Cardiac muscle cell (in vitro differentiated cells and primary cell): ENCODE data around the gene ATP5PO. TPM values are rescaled to one million over a fixed set of nuclear protein-coding genes. Genes with fewer than 3 reads are reported as not detected.

Experiments
- DNase-seq, 2 donors: peaks; one replicate each; pipeline versions ENCODE4 v3.0.0 to v3.0.0-alpha.2; 2010 to 2017; ENCODE audit warnings: low read depth in 1 of 2, low spot score in 1 of 2
- H3K27ac ChIP-seq: fragments of 200-600 bp; sonication (generic); 2 replicates; pipeline ENCODE4 v1.5.1; 2016
- H3K27me3 ChIP-seq: fragments of 200-600 bp; sonication (generic); 2 replicates; pipeline ENCODE4 v1.6.0; 2016; ENCODE audit warnings: control low read depth
- H3K36me3 ChIP-seq: fragments of 200-600 bp; sonication (generic); 2 replicates; pipeline ENCODE4 v1.5.1; 2016; ENCODE audit warnings: control low read depth
- H3K4me1 ChIP-seq: fragments of 200-600 bp; sonication (generic); 2 replicates; pipeline ENCODE4 v1.8.1; 2017; ENCODE audit warnings: low read depth, mild to moderate bottlenecking, mixed run types
- H3K4me3 ChIP-seq: fragments of 200-600 bp; sonication (generic); 2 replicates; pipeline ENCODE4 v1.5.1; 2016; ENCODE audit warnings: mild to moderate bottlenecking
- H3K9me3 ChIP-seq: fragments of 200-600 bp; sonication (generic); 2 replicates; pipeline ENCODE4 v1.5.1; 2017; ENCODE audit warnings: low read depth, mild to moderate bottlenecking, control low read depth
- polyA plus RNA-seq: library from polyadenylated mRNA; unstranded; fragments of >200 nt; fragmentation: Nextera tagmentation; extraction: Ambion mirVana; gene quantifications from 2 replicates; pipeline ENCODE4 v1.2.1, GENCODE V29; 2016
- total RNA-seq: library from RNA; depleted of rRNA; stranded (reverse); fragments of >200 nt; gene quantifications from 2 replicates; pipeline ENCODE4 v1.2.3, GENCODE V29; 2016
- TF ChIP-seq, protein P1 (sequence below): IDR thresholded peaks from 2 replicates; pipeline ENCODE4 v1.5.1; 2012; ENCODE audit warnings: low read depth, mild to moderate bottlenecking, low read length

The ATP5PO gene
- total and polyA plus RNA-seq, 2 experiments from 2014 or later, result 251 to 1,053 TPM

DNA sequence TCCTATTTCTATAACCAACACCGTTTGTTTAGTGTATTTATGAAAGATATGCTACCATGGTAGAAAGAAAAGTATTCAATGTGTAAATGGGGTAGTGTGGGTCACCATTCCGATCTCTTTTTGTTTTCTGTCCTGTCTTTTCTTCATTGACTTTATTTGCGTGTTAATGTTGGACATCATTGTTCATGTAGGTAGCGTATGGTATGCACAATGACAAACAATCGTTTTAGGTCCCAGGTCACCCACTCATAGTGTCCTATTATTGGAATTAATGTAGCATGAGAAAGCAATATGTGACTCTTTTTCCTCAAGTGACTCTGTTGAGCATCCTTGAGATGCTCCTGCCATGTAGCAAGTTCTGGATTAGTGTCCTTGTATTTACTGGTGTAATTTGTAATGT, 25.4 kb downstream of the ATP5PO start:
- TF ChIP-seq, protein P1, sequence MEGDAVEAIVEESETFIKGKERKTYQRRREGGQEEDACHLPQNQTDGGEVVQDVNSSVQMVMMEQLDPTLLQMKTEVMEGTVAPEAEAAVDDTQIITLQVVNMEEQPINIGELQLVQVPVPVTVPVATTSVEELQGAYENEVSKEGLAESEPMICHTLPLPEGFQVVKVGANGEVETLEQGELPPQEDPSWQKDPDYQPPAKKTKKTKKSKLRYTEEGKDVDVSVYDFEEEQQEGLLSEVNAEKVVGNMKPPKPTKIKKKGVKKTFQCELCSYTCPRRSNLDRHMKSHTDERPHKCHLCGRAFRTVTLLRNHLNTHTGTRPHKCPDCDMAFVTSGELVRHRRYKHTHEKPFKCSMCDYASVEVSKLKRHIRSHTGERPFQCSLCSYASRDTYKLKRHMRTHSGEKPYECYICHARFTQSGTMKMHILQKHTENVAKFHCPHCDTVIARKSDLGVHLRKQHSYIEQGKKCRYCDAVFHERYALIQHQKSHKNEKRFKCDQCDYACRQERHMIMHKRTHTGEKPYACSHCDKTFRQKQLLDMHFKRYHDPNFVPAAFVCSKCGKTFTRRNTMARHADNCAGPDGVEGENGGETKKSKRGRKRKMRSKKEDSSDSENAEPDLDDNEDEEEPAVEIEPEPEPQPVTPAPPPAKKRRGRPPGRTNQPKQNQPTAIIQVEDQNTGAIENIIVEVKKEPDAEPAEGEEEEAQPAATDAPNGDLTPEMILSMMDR, result no peak
- no peak overlapping the region for H3K4me3 ChIP-seq

GRCh38 chr21:33886321-33886720, 29.3 kb downstream of the ATP5PO start:
- TF ChIP-seq, protein P1, result no peak
- no peak for DNase-seq
- H3K9me3 ChIP-seq, result no peaks in the 10 kb centered on the region
- H3K27ac ChIP-seq, result no peak overlapping the region
- no peak overlapping the region for H3K4me3 ChIP-seq
- no peaks in the 10 kb centered on the region for H3K27me3 ChIP-seq
- no peaks in the 10 kb centered on the region for H3K4me1 ChIP-seq
- no peaks in the 10 kb centered on the region for H3K36me3 ChIP-seq

More for the DNA sequence above, 25.4 kb downstream of the ATP5PO start:
- peaks cover 8% of the 10 kb centered on the region for H3K4me1 ChIP-seq
- no peaks in the 10 kb centered on the region for H3K9me3 ChIP-seq
- DNase-seq, result no peak
- H3K27me3 ChIP-seq, result no peaks in the 10 kb centered on the region
- no peak overlapping the region for H3K27ac ChIP-seq
- H3K36me3 ChIP-seq, result no peaks in the 10 kb centered on the region

GRCh38 chr21:33885172-33885514, 30.5 kb downstream of the ATP5PO start:
- no peaks in the 10 kb centered on the region for H3K9me3 ChIP-seq
- H3K4me3 ChIP-seq, result no peak overlapping the region
- H3K27me3 ChIP-seq, result no peaks in the 10 kb centered on the region
- DNase-seq, result no peak
- H3K36me3 ChIP-seq, result no peaks in the 10 kb centered on the region
- no peak overlapping the region for H3K27ac ChIP-seq
- H3K4me1 ChIP-seq, result no peaks in the 10 kb centered on the region
- TF ChIP-seq, protein P1, result no peak

DNA sequence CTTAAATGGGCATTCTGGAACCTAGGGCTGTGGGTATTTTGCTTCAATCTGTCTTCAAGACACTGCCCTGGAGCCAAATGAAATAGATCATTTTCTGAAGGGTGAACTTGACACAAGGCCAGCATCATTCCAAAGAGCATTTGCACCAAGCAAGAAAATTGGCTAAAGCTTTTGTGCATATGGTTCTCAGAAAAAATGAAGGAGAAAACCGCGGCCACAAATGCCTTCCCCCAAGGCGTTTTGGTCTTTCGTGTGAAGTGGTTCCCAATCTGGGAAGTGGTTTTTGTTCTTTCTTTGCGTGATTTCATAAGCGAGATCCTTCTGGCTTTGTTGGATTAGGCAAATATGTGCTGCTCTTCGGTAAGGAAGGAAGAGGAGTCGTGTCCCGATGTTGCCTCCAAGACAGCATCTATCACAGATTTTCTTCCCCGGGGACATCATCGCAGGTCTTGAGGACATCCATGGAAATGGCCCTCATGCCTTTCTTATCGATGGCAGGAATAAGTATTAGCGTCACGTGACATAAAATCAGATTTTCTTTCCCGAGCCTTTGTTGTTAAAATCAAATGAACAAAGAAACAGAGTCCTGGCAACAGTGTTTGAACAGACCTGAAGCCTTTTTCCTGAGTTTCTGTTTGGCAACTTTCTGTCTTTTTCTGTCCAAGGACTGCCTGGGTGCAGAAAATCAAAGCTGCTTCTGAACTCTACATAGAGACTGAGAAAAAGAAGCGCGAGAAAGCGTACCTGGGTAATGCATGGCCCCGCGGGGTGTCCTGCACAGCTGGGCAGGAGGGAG, 31.0 kb downstream of the ATP5PO start:
- TF ChIP-seq, protein P1, result no peak
- no peak overlapping the region for H3K4me3 ChIP-seq
- H3K4me1 ChIP-seq, result no peaks in the 10 kb centered on the region
- no peaks in the 10 kb centered on the region for H3K9me3 ChIP-seq
- no peak overlapping the region for H3K27ac ChIP-seq
- no peaks in the 10 kb centered on the region for H3K36me3 ChIP-seq
- peak in 1 of 2 donors; percentile 56 for DNase-seq
- no peaks in the 10 kb centered on the region for H3K27me3 ChIP-seq

GRCh38 chr21:33883118-33883517, 32.5 kb downstream of the ATP5PO start:
- H3K27ac ChIP-seq, result no peak overlapping the region
- TF ChIP-seq, protein P1, result no peak
- no peak overlapping the region for H3K4me3 ChIP-seq

More at GRCh38 chr21:33883118-33883517, 32.5 kb downstream of the ATP5PO start:
- no peaks in the 10 kb centered on the region for H3K9me3 ChIP-seq
- DNase-seq, result no peak
- H3K27me3 ChIP-seq, result no peaks in the 10 kb centered on the region
- no peaks in the 10 kb centered on the region for H3K4me1 ChIP-seq
- H3K36me3 ChIP-seq, result no peaks in the 10 kb centered on the region
